GM21737 (cell line): ENCODE data around the gene SLC2A4RG.
A peak's percentile ranks its signal among the peaks of the same experiment; 100 is the strongest.

ENCODE experiments used
- ATAC-seq: cut with Tn5 transposase; IDR thresholded peaks from one replicate; pipeline ENCODE4 v1.9.1; 2021; ENCODE audit warnings: mild to moderate bottlenecking, moderate library complexity; ENCODE audit not compliant: unreplicated experiment

Gene SLC2A4RG, protein sequence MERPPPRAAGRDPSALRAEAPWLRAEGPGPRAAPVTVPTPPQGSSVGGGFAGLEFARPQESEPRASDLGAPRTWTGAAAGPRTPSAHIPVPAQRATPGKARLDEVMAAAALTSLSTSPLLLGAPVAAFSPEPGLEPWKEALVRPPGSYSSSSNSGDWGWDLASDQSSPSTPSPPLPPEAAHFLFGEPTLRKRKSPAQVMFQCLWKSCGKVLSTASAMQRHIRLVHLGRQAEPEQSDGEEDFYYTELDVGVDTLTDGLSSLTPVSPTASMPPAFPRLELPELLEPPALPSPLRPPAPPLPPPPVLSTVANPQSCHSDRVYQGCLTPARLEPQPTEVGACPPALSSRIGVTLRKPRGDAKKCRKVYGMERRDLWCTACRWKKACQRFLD

DNA sequence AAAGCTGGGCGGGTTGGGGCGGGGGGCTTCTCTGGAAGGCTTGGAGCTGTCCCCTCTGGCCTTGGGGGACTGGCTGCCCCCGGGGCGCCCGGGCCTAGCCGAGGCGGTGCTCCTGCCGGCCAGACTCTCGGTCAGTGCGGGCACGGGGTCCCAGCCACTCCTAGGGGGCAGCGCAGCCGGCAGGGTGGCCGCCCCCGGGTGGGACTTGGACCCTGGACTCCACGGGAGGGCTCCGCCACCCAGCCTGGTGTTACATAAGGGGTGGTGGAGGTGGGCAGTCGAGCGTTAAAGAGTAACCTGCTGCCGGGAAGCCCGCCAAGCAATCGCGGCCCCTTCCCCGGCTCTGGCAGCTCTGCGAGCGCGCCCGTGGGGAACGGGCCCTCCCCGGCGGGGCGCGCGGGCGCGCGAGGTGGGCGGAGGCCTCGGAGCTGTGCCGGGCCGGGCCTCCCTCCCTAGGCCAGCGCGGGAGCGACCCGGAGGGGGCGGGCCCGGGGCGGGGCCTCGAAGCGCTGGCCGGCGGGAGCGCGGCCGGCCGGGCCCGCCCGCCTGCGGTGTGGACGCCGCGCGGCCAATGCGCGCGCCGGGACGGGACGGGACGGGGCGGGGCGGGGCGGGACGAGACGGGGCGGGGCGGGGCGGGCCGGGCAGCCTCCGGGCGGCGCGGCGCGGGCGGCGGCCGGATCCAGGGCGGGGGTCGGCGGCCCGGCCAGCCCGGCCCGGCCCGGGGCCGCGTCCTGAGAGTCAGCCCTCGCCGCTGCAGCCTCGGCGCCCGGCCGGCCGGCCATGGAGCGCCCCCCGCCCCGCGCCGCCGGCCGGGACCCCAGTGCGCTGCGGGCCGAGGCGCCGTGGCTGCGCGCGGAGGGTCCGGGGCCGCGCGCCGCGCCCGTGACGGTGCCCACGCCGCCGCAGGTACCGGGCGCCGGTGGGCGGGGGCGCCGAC lies at the start of gene SLC2A4RG:
Gene SLC2A4RG, plus strand, starts transcription at position 647 of the 940 bp plus-strand sequence. Its CDS starts 137 bp downstream, at position 784.
- ATAC-seq, result peak; percentile 45

DNA sequence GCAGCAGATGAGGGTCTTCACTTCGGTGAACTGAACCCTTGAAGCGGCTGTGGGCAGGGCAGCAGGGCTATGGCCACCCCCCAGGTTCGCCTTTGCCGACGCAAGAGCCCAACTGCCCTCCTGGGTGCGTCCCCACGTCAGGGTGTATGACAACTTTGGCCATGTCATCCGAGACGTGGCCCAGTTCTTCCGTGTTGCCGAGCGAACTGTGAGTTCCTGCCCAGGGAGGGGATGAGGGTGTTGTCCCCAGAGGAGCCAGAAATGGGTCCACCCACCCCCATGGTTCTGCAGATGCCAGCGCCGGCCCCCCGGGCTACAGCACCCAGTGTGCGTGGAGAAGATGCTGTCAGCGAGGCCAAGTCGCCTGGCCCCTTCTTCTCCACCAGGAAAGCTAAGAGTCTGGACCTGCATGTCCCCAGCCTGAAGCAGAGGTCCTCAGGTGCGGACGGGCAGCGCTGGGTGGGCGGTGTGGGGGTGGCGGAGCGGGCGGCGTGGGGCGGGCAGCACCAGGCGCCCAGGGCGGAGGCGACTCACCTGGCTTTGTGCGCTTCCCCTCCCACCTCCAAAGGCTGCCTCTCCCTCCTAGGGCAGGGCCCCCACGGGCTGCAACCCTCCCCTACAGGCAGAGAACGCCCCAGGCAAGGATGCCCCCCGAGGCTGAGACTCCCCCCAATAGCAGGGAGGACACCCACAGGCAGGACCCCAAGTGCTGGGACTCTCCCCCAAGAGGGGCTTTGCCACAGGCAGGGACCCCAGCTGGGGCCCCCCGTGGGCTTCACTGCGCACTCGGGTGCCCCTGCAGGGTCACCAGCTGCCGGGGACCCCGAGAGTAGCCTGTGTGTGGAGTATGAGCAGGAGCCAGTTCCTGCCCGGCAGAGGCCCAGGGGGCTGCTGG lies 49.3 kb upstream of the SLC2A4RG start:
- no peak for ATAC-seq

DNA sequence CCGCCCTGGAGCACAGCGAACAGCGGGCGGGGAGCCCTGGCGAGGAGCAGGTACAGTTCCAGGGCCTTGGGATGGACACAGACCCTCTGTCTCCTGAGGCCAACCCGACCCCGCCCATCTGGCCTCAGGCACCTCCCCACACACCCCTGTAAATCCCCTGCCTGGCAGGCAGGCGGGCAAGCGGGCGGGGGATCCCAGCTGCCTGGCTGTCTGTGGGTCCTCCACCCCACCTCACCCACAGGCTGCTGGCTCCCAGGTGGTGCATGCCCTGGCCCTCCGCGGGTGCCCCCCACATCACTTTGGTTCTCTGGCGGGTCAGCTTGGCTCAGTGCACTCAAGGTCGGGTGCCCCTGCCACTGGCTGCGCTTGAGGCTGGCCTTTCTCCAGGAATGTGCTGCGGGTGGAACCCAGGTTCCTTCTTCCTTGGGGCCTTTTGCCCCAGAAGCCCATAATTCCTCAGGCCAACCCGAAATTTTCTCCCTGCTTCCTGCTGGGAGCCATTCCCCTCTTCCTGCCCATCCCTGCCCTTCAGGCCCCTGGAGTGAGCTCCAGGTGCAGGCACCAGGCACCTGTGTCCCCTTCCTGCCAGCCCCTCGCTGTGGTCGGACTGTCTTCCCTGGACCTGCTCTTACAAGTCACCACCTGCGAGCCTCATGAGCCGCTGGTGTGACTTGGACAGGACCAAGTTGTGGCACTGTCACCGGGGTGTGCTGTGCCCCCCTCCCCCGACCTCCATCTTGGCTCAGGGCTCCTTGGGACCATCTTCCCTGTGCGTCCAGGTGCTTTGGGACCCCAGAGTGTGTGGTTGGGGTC lies 48.5 kb upstream of the SLC2A4RG start:
- ATAC-seq, result no peak

DNA sequence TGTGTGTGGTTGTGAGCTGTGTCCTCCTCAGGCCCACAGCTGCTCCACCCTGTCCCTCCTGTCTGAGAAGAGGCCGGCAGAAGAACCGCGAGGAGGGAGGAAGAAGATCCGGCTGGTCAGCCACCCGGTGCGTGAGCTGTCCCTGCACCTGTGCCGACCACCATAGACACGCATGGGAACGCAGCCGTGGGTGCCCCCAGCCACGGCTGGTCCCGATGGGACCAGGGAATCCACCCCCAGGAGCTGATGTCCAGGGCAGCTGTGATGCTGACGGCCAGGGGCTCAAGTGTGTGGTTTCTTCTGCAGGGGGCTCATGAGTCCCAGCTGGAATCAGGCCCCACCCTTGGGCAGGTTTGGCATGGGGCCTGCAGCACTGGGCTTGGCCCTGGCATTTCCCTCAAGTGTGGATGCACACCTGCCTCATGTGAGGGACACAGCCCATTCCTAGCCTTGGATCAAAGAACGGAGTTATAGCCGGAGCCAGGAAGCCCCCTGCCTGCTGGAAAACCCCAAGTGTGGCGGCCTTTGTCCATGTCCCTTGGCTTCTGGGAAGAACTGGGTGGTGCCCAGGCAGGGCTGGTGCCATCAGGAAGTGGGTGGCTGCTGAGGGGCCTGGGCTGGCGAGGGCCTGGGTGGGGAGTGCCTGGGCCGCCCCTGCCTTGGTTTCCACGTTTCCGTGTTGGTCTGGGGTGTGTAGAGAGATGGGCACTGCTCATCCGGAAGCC lies 47.7 kb upstream of the SLC2A4RG start:
- no peak for ATAC-seq

DNA sequence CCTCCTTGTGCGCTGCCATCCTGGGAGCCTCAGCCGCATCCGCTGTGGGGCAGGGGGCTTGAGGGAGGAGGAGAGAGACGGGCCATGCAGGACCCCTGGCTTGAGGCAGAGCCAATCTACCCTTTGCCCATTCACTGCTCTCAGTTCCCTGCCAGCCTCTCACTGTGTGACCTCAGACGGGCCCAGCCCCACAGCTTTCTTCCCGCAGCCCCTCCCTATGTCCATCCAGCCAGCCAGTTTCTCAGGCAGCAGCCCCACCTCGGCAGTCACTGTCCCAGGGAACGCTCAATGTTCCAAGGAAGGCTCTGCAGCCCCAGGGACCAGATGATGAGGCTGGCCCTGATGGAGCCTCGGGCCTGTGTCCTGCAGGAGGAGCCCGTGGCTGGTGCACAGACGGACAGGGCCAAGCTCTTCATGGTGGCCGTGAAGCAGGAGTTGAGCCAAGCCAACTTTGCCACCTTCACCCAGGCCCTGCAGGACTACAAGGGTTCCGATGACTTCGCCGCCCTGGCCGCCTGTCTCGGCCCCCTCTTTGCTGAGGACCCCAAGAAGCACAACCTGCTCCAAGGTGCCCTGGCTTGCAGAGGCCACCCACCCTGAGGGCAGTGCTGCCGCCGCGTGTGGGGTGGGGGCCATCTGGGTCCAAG lies 47.0 kb upstream of the SLC2A4RG start:
- no peak for ATAC-seq

DNA sequence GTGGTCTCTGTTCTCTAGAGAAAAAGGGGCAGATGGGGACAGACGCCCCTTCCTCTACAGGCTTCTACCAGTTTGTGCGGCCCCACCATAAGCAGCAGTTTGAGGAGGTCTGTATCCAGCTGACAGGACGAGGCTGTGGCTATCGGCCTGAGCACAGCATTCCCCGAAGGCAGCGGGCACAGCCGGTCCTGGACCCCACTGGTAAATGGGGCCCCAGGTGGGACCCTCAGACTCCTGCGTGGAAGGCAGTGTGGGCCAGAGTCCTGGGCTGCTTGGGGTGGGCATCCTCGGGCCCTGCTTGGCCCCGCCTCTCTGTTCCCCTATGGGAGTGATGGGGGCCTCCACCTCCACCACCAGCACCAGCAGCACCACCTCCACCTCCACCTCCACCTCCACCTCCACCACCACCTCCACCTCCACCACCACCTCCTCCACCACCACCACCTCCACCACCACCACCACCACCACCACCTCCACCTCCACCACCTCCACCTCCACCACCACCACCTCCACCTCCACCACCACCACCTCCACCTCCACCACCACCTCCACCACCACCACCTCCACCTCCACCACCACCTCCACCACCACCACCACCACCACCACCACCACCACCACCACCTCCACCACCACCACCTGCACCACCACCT lies 46.4 kb upstream of the SLC2A4RG start:
- ATAC-seq, result no peak

DNA sequence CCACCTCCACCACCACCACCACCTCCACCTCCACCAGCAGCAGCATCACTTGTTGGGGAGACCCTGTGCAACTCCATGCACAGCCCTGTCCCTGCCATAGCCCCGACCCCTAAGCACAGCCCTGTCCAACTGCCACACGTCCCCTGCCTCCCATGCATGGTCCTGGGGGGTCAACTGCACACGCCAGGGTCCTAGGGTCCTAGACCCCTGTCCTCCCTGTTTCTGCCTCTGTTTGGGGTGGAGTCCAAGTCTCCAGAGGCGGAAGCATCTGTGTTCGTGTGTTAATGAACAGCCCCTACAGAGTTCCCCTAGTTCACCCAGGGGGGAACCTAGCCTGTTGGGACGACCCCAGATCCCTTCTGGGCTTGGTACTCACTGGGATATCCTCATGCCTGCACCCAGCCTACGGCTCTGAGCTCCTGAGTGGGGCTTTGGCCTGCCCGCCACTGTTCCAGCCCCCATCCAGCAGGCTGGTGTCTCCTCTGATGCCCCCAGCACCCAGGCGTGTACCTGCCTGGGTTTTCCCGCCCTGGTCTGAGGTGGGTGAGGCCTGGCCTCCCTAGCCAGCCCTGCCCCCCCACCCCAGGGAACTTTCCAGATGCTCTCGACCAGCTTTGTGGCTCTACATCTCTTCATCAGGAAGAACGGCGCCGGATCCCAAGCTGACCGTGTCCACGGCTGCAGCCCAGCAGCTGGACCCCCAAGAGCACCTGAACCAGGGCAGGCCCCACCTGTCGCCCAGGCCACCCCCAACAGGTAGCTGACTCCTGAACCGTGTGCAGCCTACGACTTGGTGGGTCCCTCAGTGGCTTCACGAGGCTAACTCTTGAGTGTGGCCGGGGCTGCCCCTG lies 45.6 kb upstream of the SLC2A4RG start:
- ATAC-seq, result no peak

DNA sequence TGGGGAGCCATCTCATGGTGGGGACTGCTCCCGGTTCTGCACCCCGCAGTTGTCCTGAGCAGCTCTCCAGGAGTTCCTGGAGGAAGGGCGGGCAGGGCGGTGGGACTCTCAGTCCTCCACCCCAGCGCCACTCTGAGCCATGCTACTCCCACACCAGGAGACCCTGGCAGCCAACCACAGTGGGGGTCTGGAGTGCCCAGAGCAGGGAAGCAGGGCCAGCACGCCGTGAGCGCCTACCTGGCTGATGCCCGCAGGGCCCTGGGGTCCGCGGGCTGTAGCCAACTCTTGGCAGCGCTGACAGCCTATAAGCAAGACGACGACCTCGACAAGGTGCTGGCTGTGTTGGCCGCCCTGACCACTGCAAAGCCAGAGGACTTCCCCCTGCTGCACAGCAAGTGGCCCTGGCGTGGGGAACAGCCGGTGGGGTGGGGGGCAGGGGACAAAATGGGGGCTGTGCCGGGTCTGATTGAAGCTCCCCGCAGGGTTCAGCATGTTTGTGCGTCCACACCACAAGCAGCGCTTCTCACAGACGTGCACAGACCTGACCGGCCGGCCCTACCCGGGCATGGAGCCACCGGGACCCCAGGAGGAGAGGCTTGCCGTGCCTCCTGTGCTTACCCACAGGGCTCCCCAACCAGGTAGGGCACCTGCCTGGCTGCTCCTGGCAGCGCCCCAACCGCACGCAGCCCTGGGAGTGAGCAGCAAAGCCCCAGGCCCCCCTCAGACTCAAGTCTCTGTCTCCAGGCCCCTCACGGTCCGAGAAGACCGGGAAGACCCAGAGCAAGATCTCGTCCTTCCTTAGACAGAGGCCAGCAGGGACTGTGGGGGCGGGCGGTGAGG lies 44.8 kb upstream of the SLC2A4RG start:
- ATAC-seq, result no peak

DNA sequence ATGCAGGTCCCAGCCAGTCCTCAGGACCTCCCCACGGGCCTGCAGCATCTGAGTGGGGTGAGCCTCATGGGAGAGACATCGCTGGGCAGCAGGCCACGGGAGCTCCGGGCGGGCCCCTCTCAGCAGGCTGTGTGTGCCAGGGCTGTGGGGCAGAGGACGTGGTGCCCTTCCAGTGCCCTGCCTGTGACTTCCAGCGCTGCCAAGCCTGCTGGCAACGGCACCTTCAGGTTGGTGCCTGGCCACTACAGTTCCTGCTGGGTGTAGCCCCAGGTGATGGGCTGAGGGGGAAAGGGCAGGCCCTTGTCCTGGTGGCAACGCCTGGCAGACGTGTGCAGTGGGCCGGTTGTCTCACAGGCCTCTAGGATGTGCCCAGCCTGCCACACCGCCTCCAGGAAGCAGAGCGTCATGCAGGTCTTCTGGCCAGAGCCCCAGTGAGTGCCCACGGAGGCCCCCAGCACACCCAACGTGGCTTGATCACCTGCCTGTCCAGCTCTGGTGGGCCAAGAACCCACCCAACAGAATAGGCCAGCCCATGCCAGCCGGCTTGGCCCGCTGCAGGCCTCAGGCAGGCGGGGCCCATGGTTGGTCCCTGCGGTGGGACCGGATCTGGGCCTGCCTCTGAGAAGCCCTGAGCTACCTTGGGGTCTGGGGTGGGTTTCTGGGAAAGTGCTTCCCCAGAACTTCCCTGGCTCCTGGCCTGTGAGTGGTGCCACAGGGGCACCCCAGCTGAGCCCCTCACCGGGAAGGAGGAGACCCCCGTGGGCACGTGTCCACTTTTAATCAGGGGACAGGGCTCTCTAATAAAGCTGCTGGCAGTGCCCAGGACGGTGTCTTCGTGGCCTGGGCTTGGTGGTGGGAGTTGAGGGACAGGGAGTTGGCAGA lies 43.9 kb upstream of the SLC2A4RG start:
- no peak for ATAC-seq

DNA sequence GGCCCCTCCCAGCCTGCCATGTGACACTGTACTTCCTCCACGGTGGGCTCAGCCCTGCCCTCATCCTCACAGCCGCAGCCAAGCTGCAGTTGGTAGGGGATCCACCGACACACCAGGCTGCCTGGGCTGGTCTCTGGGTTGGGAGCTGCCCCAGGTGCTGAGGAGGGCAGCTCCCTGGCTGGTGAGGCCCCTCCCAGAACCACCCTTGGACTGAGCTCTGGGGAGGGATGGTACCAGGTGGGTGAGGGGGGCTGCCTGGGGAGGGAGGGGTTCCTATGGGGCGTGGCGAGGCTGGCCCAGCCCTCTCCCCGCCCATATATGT lies 43.3 kb upstream of the SLC2A4RG start:
- no peak for ATAC-seq

DNA sequence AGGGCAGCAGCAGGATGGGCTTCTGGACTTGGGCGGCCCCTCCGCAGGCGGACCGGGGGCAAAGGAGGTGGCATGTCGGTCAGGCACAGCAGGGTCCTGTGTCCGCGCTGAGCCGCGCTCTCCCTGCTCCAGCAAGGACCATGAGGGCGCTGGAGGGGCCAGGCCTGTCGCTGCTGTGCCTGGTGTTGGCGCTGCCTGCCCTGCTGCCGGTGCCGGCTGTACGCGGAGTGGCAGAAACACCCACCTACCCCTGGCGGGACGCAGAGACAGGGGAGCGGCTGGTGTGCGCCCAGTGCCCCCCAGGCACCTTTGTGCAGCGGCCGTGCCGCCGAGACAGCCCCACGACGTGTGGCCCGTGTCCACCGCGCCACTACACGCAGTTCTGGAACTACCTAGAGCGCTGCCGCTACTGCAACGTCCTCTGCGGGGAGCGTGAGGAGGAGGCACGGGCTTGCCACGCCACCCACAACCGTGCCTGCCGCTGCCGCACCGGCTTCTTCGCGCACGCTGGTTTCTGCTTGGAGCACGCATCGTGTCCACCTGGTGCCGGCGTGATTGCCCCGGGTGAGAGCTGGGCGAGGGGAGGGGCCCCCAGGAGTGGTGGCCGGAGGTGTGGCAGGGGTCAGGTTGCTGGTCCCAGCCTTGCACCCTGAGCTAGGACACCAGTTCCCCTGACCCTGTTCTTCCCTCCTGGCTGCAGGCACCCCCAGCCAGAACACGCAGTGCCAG lies 42.8 kb upstream of the SLC2A4RG start, which contains the start of gene TNFRSF6B:
Gene TNFRSF6B, plus strand, starts transcription at position 25 of the 729 bp plus-strand sequence. Its CDS starts 116 bp downstream, at position 141.
- no peak for ATAC-seq

DNA sequence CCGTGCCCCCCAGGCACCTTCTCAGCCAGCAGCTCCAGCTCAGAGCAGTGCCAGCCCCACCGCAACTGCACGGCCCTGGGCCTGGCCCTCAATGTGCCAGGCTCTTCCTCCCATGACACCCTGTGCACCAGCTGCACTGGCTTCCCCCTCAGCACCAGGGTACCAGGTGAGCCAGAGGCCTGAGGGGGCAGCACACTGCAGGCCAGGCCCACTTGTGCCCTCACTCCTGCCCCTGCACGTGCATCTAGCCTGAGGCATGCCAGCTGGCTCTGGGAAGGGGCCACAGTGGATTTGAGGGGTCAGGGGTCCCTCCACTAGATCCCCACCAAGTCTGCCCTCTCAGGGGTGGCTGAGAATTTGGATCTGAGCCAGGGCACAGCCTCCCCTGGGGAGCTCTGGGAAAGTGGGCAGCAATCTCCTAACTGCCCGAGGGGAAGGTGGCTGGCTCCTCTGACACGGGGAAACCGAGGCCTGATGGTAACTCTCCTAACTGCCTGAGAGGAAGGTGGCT lies 42.2 kb upstream of the SLC2A4RG start:
- no peak for ATAC-seq

DNA sequence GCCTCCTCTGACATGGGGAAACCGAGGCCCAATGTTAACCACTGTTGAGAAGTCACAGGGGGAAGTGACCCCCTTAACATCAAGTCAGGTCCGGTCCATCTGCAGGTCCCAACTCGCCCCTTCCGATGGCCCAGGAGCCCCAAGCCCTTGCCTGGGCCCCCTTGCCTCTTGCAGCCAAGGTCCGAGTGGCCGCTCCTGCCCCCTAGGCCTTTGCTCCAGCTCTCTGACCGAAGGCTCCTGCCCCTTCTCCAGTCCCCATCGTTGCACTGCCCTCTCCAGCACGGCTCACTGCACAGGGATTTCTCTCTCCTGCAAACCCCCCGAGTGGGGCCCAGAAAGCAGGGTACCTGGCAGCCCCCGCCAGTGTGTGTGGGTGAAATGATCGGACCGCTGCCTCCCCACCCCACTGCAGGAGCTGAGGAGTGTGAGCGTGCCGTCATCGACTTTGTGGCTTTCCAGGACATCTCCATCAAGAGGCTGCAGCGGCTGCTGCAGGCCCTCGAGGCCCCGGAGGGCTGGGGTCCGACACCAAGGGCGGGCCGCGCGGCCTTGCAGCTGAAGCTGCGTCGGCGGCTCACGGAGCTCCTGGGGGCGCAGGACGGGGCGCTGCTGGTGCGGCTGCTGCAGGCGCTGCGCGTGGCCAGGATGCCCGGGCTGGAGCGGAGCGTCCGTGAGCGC lies 41.6 kb upstream of the SLC2A4RG start:
- no peak for ATAC-seq
